ENCODE results near the gene RPGRIP1L.

RPGRIP1L gene

DNA sequence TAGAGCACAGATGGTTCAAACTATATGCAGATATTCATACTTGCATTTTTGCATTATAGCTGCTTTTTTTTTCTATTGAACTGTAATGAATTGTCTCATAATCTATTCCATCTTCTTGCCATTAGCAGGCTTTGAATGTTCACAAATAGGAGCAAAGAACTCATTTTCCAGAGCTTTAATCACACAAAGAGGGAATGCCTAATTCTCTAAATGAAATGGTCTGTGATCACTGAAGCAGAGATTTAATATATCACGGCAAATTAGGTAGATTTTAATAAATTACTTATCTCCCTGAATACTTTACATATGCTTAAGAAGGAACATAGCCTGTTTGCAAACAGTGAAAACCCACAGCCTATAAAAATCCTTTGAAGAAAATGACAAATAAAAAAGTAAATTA is 103.0 kb downstream of the RPGRIP1L start:
- no peak for DNase-seq (ENCODE audit: low read depth)

- no peak for DNase-seq (ENCODE audit: low read depth)
Observed at GRCh38 chr16:53600126-53600525, 103.5 kb downstream of the RPGRIP1L start.

GRCh38 chr16:53599548-53599947 is 104.1 kb downstream of the RPGRIP1L start:
- no peak for DNase-seq (ENCODE audit: low read depth)

GRCh38 chr16:53598511-53599275 is 105.0 kb downstream of the RPGRIP1L start:
- DNase-seq (ENCODE audit: low read depth): no peak

DNA sequence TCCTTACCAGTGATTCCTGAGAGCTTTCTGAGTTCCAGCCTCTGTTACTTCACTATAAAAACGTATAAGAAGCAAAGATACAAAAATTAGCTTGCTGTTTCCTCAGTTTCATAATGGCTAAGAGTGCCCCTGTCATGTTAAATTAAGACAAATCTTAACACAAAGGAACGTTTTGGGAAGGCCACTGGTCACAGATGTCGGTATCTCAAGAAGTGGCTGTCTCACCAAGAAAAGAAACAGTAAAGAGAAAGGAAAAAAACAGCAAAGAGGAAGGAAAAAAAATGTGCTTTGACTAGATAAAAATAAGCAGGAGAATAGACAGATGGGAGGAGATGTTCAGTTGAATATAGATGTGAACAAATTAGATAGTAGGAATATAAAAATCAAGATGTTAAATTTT is 105.9 kb downstream of the RPGRIP1L start:
- DNase-seq (ENCODE audit: low read depth): no peak

DNA sequence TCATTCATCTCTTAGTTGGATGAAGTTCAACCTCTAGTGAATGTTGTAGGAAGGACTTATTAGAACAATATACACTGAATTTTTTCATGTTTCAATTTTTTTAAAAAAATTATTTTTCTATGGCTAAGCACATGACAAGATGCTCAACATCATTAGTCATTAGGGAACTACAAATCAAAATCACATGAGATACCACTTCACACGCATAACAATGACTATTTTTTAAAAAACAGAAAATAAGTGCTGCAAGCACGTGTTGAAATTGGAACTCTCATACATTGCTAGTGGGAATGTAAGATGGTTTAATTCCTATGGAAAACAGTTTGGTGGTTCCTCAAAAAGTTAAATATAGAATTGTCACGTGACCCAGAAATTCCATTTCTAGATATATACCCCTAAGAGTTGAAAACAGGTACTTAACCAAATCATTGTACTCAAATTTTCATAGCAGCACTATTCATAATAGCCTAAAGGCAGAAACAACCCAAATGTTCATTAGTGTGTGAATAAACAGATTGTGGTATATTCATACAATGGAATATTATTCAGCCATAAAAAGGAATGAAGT is 115.5 kb downstream of the RPGRIP1L start:
- DNase-seq (ENCODE audit: low read depth): no peak

- DNase-seq (ENCODE audit: low read depth): no peak
Observed at GRCh38 chr16:53583401-53583800, 120.3 kb downstream of the RPGRIP1L start.

DNA sequence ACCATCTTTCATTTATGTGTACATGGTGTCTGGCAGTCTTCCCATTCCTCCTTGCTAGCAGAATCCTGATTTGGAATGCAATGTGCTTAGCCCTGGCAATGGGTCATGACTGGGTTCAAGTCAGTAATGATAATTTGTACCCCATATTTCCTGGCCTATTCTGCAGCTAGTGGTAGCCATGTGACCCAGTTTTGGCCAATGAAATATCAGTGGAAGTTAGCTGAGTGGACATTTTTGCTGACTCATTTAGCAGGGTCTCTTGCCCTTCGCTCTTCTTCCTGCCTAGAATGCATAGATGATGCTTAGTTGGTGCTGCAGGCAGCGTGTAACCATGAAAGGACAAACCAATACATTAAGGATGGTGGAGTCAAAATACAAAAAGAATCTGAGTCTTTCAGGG is 121.9 kb downstream of the RPGRIP1L start:
- no peak for DNase-seq (ENCODE audit: low read depth)

DNA sequence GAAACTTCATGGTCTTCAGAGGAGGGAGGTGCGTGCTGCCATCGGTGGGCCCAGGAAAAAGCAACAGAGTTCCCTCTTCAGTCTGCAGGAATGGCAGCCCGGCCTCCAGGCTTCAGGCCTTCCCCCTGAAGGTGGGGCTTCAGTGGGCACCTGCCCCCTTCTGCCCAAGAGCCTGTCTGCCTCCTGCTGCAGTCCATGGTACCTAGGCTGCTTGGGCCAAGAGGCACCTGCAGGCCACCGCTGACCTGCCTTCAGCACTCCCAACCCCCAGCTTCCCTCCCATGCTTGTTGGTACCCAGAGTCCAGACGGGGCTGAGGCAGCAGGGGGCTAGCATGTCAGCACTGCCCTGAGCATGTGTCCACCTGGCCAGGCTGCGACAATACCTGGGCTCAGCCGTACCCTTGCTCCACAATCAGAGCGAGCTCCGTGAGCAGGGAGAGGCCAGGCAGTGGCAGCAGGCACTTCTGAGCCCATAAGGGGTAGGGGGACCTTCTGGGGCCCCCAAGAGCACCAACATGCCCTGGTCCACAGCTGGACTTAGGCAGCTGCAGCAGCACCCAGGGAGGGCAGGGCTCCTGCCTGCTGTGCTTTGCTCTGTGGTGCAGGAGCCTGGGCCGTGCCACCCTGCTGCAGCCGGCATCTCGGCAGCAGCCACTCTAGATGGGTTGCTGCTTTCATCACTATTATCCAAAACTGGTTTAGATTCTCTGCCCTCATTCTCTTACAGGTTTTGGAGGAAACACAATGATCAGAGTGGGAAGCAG is 123.4 kb downstream of the RPGRIP1L start:
- DNase-seq (ENCODE audit: low read depth): no peak

DNA sequence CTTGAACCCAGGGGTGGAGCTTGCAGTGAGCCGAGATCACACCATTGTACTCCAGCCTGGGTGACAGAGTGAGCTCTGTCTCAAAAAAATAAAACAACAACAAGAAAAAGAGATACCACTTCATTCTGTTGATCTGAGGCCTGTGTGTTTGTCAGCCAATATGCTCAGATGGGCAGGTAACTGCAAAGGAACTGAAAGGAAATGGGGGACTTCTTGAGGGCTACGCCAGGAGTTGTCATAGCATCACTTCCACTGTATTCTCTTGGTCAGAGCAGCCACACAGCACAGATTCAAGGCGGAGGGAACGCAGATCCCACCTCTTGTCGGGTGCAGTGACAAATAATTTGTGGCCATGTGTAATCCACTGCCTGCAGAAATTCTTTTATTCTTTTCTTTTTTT is 126.8 kb downstream of the RPGRIP1L start:
- no peak for DNase-seq (ENCODE audit: low read depth)

DNA sequence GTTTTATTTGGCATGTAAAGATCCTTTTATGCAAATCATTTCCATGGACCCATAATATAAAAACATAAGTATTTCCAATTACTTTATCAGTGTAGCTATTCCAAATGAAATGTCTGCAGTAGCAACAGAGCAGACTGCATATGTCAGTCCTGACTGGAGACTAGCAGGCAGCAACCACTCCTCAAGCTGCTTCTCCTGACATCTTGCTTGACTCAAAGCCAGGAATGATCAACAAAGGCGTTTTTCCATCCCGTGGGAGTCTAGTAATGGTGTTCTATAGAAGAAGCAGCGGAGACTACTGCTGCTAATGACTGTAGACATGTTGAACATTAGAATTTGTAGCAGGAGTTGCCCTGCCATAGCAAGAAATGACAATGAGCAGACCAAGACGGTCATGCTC is 127.4 kb downstream of the RPGRIP1L start:
- DNase-seq (ENCODE audit: low read depth): no peak

DNA sequence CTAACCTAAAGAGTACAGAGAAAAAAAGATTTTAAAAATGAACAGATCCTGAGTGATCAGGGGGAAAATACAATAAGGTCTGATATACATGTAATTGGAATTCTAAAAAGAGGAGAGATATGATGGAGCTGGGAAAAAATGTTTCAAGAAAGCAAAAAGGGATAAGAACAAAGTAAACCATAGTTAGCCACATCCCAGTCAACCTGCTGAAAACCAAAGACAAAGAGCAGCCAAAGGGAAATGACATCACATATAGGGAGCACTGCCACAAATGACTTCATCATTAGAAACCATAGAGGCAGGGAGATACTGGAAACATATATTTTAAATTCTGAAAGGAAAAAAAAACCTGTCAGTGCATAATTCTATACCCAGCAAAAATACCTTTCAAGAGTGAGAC is 131.9 kb downstream of the RPGRIP1L start:
- no peak for DNase-seq (ENCODE audit: low read depth)

GRCh38 chr16:53566552-53567245 is 137.0 kb downstream of the RPGRIP1L start:
- DNase-seq (ENCODE audit: low read depth): no peak

GRCh38 chr16:53565296-53565863 is 138.3 kb downstream of the RPGRIP1L start:
- DNase-seq (ENCODE audit: low read depth): no peak

- no peak for DNase-seq (ENCODE audit: low read depth)
Observed at GRCh38 chr16:53563426-53563825, 140.2 kb downstream of the RPGRIP1L start.

DNA sequence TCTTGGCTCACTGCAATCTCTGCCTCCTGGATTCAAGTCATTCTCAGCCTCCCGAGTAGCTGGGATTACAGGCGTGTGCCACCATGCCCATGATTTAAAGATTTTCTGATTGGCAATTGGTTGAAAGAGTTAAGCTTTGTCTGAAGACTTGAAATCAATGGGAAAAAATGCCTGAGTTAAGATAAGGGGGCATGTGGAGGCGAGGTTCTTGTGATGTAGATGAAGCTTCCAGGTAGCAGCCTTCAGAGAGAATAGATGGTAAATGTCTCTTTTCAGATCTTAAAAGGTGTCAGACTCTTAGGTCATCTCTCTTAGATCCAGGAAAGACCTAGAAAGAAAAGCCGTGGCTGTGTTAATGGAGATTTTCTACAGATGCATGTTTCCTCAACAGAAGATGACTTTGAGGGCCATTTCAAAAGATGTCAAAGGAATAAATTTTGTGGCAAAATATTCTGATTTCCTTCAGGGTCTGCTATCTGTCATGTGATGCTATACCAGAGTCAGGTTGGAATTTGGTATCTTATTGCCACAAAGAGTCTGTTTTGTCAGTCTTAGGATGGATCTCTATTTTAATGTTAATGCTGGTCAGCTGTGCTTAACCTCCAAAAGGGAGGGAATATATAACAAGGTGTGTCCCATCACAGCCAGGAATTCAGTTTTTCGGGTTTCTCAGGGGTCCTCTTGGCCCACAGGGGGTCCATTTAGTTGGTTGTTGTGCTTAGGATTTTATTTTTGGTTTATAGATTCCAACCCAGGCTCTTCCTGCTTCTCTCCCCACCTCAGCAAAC is 142.4 kb downstream of the RPGRIP1L start:
- DNase-seq (ENCODE audit: low read depth): no peak

DNA sequence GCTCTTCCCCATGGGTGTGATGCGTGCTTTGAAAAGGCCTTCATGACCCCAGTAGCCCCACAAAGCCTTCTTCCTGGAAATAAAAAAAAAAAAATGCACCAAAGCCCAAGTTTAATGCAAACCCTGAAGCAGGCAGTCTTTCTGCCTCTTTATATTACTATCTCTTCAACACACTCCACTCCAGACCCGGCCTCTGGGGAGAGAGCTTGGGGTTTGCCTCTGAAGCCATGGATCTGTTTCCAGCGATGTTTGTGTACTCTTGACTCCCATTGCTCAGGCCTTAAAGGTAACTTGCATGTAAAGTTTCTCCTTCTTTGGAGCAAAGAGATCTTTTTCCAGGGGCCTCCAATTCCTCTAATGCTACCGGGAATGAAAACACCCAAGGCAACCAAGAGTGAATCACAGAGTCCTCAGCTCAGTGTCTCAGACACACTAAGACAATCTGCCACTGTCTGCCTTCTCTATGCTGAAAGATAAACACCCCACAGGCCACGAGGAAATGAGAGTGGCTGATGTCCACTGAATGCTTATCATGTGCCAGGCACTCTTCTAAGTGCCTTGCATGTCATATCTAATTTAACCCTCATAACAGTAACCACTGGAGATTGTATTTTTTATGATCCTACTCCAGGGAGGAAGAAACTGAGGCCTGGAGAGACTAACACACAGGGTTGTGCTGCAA is 144.2 kb downstream of the RPGRIP1L start:
- no peak for DNase-seq (ENCODE audit: low read depth)

DNA sequence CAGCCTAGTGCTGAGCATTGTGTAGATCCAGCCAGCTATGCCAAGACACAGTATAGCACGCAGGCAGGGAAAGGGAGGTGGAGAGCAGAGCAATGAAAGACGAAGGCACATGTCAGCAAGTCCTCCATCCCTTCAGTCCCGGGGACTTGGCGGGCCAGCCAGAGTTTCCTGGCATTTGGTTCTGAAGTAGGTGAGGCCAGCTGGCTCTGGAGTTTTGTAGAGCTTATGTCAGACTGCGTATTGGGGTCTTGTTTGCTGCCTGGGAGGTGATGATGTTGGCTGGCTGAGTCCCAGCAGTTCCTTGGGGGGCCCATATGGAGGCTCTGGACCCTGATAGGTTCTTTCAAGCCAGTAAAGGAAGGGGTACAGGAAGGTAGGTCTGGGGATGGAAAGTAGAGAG is 144.9 kb downstream of the RPGRIP1L start:
- no peak for DNase-seq (ENCODE audit: low read depth)

GRCh38 chr16:53556521-53556920 is 147.1 kb downstream of the RPGRIP1L start:
- no peak for DNase-seq (ENCODE audit: low read depth)

GRCh38 chr16:53549970-53550690 is 153.5 kb downstream of the RPGRIP1L start:
- peak; percentile 22 for DNase-seq (ENCODE audit: low read depth)
